ENCODE data around the gene MYO16. TPM values are rescaled to one million over a fixed set of nuclear protein-coding genes. Genes with fewer than 3 reads are reported as not detected.
A peak's percentile ranks its signal among the peaks of the same experiment; 100 is the strongest.

MYO16 gene
- total RNA-seq, 1 donor: not detected

DNA sequence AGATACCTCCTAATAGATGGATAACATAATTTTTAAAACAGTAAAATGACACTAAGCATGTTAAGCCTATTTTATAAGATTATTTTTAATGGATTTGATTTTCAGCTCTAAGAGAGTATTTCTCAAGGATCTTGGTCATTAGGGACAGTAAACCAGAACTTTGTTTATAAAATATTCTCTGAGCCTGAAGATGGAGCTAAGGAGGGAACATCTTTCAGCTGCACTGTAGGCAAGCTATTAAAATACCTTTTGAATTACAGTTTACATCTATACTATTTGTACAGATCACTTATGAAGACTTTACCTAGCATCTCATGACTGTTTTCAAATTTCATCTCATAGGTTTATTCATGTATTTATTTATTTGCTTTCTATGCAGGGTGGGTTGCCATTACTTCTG is 345.3 kb downstream of the MYO16 start:
- no peak overlapping the region for H3K4me3 ChIP-seq (ENCODE audit: insufficient read depth, low read length)

DNA sequence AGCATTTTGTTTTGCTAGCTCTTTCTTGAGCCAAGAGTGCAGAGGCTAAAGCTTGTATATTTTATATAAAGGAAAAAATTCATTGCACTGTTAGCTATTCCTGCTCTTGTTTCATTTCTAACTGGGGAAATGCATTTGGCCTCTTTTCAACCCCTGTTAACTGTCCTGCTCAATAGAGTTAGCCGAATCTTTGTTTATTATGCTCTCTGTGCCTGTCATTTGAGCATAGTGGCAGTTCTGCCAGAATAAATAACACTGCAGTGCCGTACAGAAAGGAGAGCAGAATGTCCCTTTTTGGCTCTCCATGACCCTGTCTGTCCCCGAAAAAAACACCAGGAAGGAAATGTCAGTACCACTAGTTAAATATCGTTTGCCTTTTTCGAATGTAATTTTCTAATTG is 350.8 kb downstream of the MYO16 start:
- no peaks in the 10 kb centered on the region for H3K79me2 ChIP-seq (ENCODE audit: insufficient read depth, low read length)
- H3K9me3 ChIP-seq (ENCODE audit: low read depth, low read length): no peaks in the 10 kb centered on the region
- no peak overlapping the region for H3K27ac ChIP-seq (ENCODE audit: low read depth, low read length)
- H3K4me3 ChIP-seq (ENCODE audit: insufficient read depth, low read length): no peak overlapping the region
- no peak overlapping the region for H3K4me2 ChIP-seq (ENCODE audit: insufficient read depth, low read length)
- no peaks in the 10 kb centered on the region for H4K20me1 ChIP-seq (ENCODE audit: insufficient read depth, low read length)
- H2AFZ ChIP-seq (ENCODE audit: low read length): peak overlapping the region; percentile 45
- no peak for DNase-seq (ENCODE audit: insufficient read length, low spot score, missing footprints)
- no peaks in the 10 kb centered on the region for H3K27me3 ChIP-seq (ENCODE audit: insufficient read depth, low read length)
- TF ChIP-seq, protein P1, sequence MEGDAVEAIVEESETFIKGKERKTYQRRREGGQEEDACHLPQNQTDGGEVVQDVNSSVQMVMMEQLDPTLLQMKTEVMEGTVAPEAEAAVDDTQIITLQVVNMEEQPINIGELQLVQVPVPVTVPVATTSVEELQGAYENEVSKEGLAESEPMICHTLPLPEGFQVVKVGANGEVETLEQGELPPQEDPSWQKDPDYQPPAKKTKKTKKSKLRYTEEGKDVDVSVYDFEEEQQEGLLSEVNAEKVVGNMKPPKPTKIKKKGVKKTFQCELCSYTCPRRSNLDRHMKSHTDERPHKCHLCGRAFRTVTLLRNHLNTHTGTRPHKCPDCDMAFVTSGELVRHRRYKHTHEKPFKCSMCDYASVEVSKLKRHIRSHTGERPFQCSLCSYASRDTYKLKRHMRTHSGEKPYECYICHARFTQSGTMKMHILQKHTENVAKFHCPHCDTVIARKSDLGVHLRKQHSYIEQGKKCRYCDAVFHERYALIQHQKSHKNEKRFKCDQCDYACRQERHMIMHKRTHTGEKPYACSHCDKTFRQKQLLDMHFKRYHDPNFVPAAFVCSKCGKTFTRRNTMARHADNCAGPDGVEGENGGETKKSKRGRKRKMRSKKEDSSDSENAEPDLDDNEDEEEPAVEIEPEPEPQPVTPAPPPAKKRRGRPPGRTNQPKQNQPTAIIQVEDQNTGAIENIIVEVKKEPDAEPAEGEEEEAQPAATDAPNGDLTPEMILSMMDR (IDR thresholded peaks at IDR 0.05; ENCODE audit: extremely low read depth, low read depth, low read length): no peak
- H3K4me1 ChIP-seq (ENCODE audit: insufficient read depth, low read length): no peaks in the 10 kb centered on the region
- no peaks in the 10 kb centered on the region for H3K36me3 ChIP-seq (ENCODE audit: insufficient read depth, low read length)

More for the DNA sequence above, 345.3 kb downstream of the MYO16 start:
- no peaks in the 10 kb centered on the region for H3K36me3 ChIP-seq (ENCODE audit: insufficient read depth, low read length)
- no peaks in the 10 kb centered on the region for H3K9me3 ChIP-seq (ENCODE audit: low read depth, low read length)
- DNase-seq (ENCODE audit: insufficient read length, low spot score, missing footprints): no peak
- H3K4me1 ChIP-seq (ENCODE audit: insufficient read depth, low read length): no peaks in the 10 kb centered on the region
- TF ChIP-seq, protein P1 (IDR thresholded peaks at IDR 0.05; ENCODE audit: extremely low read depth, low read depth, low read length): no peak
- no peaks in the 10 kb centered on the region for H3K27me3 ChIP-seq (ENCODE audit: insufficient read depth, low read length)
- no peak overlapping the region for H3K4me2 ChIP-seq (ENCODE audit: insufficient read depth, low read length)
- no peaks in the 10 kb centered on the region for H4K20me1 ChIP-seq (ENCODE audit: insufficient read depth, low read length)
- no peak overlapping the region for H3K27ac ChIP-seq (ENCODE audit: low read depth, low read length)
- no peaks in the 10 kb centered on the region for H3K79me2 ChIP-seq (ENCODE audit: insufficient read depth, low read length)
- H2AFZ ChIP-seq (ENCODE audit: low read length): no peak overlapping the region

DNA sequence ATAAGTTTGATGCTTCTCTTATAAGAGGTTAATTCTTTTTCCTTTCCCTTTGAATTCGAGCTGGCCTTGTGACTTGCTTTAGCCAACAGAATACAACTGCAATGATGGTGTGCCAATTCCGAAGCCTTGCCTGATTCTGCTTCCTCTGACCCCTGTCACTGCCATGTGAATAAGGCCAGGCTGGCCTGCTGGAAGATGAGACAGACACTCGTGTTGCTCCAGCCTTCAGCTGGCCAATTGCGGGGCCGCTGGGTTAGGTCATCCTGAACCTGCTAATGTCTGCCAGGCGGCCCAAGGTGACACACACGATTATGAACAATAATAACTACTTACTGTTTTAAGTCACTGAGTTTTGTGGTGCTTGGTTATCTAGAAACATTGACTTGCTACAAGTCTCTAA is 352.0 kb downstream of the MYO16 start:
- TF ChIP-seq, protein P1 (IDR thresholded peaks at IDR 0.05; ENCODE audit: extremely low read depth, low read depth, low read length): no peak

DNA sequence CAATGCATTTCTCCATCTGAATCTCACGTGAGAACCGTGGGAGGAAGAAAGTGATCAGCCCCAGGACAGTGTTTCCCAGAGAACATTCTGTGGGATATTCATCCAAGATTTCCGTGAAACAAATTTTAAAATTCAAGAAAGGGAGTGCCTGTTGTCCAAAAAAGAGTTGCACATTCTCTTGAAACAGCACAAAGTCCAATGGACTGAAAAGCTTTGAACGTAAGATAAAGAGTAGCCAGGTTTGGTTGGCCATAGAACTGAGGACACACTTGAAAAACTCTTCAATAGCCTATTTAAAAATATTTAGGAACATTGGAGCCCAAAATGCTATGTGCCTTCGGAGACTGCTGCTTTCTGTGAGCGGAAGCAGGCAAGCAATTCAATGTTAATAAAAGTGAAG is 353.9 kb downstream of the MYO16 start:
- H3K4me3 ChIP-seq (ENCODE audit: insufficient read depth, low read length): no peak overlapping the region
- no peak overlapping the region for H2AFZ ChIP-seq (ENCODE audit: low read length)
- TF ChIP-seq, protein P1 (IDR thresholded peaks at IDR 0.05; ENCODE audit: extremely low read depth, low read depth, low read length): no peak
- no peaks in the 10 kb centered on the region for H3K79me2 ChIP-seq (ENCODE audit: insufficient read depth, low read length)
- H3K4me2 ChIP-seq (ENCODE audit: insufficient read depth, low read length): no peak overlapping the region
- no peaks in the 10 kb centered on the region for H4K20me1 ChIP-seq (ENCODE audit: insufficient read depth, low read length)
- H3K4me1 ChIP-seq (ENCODE audit: insufficient read depth, low read length): no peaks in the 10 kb centered on the region
- DNase-seq (ENCODE audit: insufficient read length, low spot score, missing footprints): no peak
- H3K9me3 ChIP-seq (ENCODE audit: low read depth, low read length): no peaks in the 10 kb centered on the region
- H3K27me3 ChIP-seq (ENCODE audit: insufficient read depth, low read length): no peaks in the 10 kb centered on the region
- no peak overlapping the region for H3K27ac ChIP-seq (ENCODE audit: low read depth, low read length)
- no peaks in the 10 kb centered on the region for H3K36me3 ChIP-seq (ENCODE audit: insufficient read depth, low read length)

More for the DNA sequence above, 352.0 kb downstream of the MYO16 start:
- Histone ChIP-seq H3K79me2 (ENCODE audit: insufficient read depth, low read length) (no peaks in the 10 kb centered on the region), H3K27ac (ENCODE audit: low read depth, low read length) (no peak overlapping the region), H3K4me3 (ENCODE audit: insufficient read depth, low read length) (no peak overlapping the region), H2AFZ (ENCODE audit: low read length) (no peak overlapping the region), H4K20me1 (ENCODE audit: insufficient read depth, low read length) (no peaks in the 10 kb centered on the region), H3K4me1 (ENCODE audit: insufficient read depth, low read length) (no peaks in the 10 kb centered on the region), H3K36me3 (ENCODE audit: insufficient read depth, low read length) (no peaks in the 10 kb centered on the region), H3K4me2 (ENCODE audit: insufficient read depth, low read length) (no peak overlapping the region), H3K27me3 (ENCODE audit: insufficient read depth, low read length) (no peaks in the 10 kb centered on the region), H3K9me3 (ENCODE audit: low read depth, low read length) (no peaks in the 10 kb centered on the region)
- no peak for DNase-seq (ENCODE audit: insufficient read length, low spot score, missing footprints)

Data from osteoblast (primary cell).